ENCODE data around the gene FMC1.
"Not testable (repeated sequence)": the region's sequence is repeated elsewhere in the genome, so short reads cannot be mapped to it uniquely, and the experiment has no call there.

FMC1 gene, protein sequence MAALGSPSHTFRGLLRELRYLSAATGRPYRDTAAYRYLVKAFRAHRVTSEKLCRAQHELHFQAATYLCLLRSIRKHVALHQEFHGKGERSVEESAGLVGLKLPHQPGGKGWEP

DNA sequence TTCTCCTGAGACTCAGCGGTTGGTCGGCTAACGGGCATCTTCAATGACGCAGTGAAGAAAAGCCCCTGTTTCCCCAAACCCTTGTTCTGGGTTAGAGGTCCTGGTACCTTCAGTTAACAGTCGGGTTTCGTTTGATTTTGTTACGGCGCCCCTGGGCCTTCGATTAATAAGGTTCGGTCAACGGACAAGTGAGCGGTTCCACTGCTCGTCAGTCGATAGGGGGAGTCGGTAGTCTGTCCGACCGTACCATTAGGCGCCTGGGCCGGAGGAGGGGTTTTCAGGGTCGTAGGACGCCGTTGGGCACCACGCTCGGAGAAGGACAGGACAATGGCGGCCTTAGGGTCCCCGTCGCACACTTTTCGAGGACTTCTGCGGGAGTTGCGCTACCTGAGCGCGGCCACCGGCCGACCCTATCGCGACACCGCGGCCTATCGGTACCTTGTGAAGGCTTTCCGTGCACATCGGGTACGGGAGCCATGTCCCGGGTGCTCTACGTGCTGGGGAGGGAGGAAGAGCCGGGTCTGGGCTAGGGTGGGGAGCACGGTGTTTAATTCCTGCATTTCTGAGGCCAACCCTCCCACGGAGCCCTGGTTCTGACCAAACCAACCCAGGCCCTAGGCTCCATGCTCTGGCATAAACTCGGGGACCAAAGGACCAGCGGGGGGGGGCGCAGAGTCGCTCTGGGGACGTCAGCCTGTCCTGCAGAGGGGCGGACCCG lies at the start of gene FMC1:
TSS of gene FMC1 (plus strand) at position 280 of the 718 bp plus-strand sequence. CDS start at position 328, 48 bp downstream.
- peak; percentile 88 for DNase-seq

- no peak for DNase-seq
Measured at GRCh38 chr7:139292821-139293220, 48.3 kb upstream of the FMC1 start.

- DNase-seq = no peak
Measured at GRCh38 chr7:139293534-139293933, 47.6 kb upstream of the FMC1 start.

- no peak for DNase-seq
Measured at GRCh38 chr7:139294241-139294640, 46.9 kb upstream of the FMC1 start.

- no peak for DNase-seq
Measured at GRCh38 chr7:139294951-139295575, 46.1 kb upstream of the FMC1 start.

DNA sequence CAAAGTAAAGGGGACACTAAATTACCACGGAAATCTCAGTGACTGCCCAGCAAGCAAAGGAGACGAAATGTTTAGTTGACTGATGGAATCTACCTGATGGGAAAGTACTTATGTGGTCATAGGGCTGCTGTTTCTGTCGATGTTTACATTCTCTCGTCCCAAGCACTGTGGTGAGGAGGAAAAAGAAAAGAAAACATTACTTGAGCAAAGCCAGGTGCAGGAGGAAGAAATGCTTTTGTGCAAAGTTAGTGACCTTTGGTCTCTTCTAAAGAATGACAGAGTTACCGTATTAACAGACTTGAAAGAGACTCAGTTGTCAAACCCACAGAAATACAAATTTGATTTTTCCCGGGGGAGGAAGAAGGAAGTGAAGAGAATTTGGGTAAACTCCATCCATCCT lies 43.3 kb upstream of the FMC1 start:
- DNase-seq = no peak

- no peak for DNase-seq
Measured at GRCh38 chr7:139299296-139299695, 41.8 kb upstream of the FMC1 start.

DNA sequence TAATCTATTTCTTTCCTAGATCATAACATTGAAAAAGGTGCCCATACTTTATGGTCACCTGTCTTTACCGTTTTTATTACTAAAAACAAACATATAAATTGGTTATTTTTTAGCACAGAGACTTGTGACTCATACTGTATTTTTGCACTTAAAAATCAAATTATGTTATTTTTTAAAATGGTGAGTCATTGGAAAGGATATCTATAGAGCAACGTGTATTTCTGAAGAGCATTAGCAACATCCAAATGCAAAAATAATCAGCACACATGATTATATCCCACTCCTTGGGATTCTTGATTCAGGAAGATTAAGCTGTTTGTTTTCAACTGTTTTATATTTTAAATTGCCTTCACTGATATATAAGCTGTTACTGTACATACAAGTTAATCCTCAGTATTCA lies 40.7 kb upstream of the FMC1 start:
- no peak for DNase-seq

- no peak for DNase-seq
Measured at GRCh38 chr7:139304517-139304916, 36.6 kb upstream of the FMC1 start.

DNA sequence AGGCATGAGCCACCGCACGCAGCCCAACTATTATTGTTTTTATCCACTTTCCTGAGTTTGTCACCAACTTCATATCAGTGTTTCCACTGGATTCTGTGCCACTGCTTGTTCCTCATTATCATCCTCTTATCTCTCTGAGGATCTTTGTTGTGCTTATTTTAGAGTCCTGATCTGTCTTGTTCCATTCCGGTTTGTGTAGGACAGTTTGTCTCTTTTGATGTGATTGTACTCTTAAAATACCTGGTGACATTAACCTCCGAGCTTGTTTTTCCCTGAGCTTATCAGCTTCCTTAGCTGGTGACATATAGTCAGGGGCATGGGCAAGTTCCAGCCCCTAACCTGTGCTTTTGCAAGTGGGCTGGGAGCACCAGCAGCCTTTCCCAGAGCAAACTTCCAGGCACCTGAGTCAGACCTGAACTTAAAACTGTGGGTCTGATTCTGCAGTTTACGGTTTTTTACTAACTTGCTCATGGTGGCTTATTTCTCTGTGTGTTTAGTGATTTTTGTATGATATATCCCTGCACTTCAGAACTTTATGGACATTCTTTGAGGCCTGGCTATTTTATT lies 23.1 kb upstream of the FMC1 start:
- DNase-seq = no peak

GRCh38 chr7:139321071-139321745 lies 19.9 kb upstream of the FMC1 start:
- DNase-seq = no peak

DNA sequence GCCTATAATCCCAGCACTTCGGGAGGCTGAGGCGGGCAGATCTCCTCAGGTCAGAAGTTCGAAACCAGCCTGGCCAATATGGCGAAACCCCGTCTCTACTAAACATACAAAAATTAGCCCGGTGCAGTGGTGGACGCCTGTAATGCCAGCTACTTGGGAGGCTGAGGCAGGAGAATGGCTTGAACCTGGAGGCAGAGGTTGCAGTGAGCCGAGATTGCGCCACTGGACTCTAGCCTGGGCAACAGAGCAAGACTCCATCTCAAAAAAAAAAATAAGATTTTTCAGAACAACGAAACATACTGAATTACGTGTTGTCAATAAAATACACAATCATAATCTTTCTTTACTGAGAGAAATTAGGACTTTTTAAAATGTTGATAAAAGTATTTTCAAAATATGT lies 16.4 kb upstream of the FMC1 start:
- not testable (repeated sequence) for DNase-seq

- DNase-seq = no peak
Measured at GRCh38 chr7:139328375-139328774, 12.8 kb upstream of the FMC1 start.

- DNase-seq = no peak
Measured at GRCh38 chr7:139329119-139329518, 12.0 kb upstream of the FMC1 start.

GRCh38 chr7:139330333-139331030 lies 10.7 kb upstream of the FMC1 start:
- DNase-seq = no peak

DNA sequence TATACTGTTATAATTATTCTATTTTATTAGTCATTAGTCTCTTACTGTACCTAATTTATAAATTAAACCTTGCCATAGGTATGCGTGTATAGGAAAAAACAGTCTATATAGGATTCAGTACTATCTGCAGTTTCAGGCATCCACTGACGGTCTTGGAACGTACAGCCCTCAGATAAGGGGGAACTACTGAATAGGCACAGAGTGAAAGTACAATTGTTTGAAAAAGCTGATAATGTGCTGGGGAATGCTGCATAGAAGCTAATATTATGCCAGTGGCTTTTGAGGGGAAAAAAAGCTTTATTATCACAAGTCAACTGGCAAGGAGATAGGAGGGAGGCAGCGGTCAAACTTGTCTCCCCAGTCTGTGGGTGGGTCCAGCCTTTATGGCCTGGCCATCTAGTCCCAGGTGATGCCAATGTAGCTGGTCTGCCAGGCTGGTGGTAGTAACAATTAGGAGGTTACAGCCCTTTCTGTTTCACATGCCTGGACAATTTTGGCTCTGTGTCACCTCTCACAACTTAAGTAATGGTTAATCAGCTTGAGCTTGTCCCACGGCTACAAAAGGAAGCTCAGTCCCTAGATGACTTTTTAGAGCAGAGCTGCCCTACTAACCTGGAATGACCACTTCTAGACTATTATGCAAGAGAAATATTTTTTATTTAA lies 8.3 kb upstream of the FMC1 start:
- DNase-seq = no peak

DNA sequence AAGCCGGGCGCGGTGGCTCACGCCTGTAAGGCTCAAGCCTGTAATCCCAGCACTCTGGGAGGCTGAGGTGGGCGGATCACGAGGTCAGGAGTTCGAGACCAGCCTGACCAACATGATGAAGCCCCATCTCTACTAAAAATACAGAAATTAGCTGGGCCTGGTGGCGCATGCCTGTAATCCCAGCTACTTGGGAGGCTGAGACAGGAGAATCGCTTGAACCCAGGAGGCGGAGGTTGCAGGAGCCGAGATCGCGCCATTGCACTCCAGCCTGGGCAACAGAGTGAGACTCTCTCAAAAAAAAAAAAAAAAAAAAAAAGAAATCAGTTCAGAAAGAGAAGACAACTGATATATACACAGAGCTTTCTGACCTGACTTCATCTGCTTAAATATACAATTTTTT lies 7.7 kb upstream of the FMC1 start:
- DNase-seq = not testable (repeated sequence)

DNA sequence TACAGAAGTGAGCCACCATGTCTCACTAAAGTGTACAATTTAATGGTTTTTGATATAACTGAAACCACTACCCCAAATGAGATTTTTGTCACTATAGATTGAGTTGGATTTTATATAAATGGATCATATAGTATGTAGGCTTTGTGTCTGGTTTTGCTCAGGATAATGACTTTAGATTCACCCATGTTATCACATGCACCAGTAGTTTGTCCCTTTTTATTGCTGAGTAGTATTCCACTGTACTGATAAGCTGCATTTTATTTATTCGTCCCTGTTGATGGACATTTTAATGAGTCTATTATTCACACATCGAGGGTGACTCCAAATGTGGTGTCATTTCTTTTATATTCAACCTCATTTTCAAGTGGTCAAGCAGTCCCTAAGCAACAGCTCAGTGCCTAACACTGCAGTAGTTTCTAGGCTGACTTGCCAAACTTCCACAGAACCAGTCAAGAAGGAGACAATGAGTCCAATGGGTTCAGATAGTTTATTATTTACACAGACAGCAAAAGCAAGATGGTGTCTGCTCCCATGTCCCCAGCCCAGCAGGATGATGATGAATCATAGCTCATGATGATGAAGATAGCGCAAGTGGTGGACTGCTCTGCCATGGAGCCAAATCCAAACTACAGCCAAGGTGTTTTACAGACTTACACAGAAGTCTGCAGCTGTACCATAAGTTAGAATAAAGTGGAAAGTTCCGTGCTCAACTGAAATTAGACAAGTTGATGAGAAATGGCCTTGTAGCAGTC lies 6.6 kb upstream of the FMC1 start:
- no peak for DNase-seq

DNA sequence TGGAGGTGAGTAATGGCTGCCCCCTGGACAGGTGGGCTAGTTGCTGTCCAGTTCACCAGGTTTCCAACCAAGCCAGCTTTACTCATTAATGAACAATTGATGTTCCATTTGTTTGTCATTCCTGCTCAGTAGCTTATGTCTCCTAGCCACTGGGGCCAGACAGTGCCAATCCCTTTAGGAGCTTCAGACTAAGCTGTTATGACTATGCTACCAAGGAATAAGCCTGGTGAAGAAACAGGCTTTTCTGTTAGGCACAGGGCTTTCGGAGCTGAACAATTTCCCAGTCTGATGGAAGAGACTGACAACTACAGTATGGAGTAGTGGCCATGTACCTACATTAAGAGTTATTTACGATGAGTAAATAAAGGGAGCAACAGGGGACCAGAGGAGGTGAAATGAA lies 2.1 kb upstream of the FMC1 start:
- DNase-seq = no peak

- no peak for DNase-seq
Measured at GRCh38 chr7:139339698-139340036, 1.5 kb upstream of the FMC1 start.

GRCh38 chr7:139340037-139340807 lies 915 bp upstream of the FMC1 start:
- peak; percentile 100 for DNase-seq
